ENCODE measurements around the gene MAGI2. TPM values are rescaled to one million over a fixed set of nuclear protein-coding genes. Genes with fewer than 3 reads are reported as not detected.
A peak's percentile ranks its signal among the peaks of the same experiment; 100 is the strongest.

Gene MAGI2
- total and polyA plus RNA-seq, 4 donors: 43.4 to 61.3 (median 50.1) TPM

DNA sequence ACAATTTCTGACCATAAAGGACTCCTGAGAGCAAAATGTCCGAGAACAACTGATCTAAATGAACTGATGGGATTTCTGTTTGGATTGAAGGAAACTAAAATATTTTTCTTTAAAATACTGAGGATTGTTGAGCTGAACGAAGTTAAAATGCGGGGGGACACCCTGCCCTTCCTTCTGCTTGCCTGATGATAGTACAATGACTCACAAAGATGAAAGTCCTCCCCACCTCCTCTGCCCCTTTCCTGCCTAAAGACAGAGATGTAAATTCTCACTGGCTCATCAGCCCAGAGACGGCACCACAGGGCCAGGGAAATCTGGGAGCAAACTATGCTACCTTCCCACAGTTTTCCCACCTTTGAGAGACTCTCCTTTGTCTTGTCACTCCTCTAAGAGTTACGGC, 1474.2 kb downstream of the MAGI2 start:
- DNase-seq (ENCODE audit: low read depth in 4 of 6, low spot score in 6 of 6): no peak
- no peak overlapping the region for H3K4me3 ChIP-seq (ENCODE audit: low read depth, low read length)
- WGBS (ENCODE audit: insufficient coverage): 63% methylated on average over 4 of the region's 5 CpGs
- H3K27ac ChIP-seq (ENCODE audit: low read depth, low read length): no peak overlapping the region
- H3K27me3 ChIP-seq (ENCODE audit: control insufficient read depth, insufficient read depth, low read length): no peaks in the 10 kb centered on the region
- peaks cover 1% of the 10 kb centered on the region for H3K9me3 ChIP-seq (ENCODE audit: control insufficient read depth, insufficient read depth, low read length)
- H3K36me3 ChIP-seq (ENCODE audit: control insufficient read depth, insufficient read depth, low read length): no peaks in the 10 kb centered on the region
- H3K4me1 ChIP-seq (ENCODE audit: control insufficient read depth, insufficient read depth, low read length): no peaks in the 10 kb centered on the region

DNA sequence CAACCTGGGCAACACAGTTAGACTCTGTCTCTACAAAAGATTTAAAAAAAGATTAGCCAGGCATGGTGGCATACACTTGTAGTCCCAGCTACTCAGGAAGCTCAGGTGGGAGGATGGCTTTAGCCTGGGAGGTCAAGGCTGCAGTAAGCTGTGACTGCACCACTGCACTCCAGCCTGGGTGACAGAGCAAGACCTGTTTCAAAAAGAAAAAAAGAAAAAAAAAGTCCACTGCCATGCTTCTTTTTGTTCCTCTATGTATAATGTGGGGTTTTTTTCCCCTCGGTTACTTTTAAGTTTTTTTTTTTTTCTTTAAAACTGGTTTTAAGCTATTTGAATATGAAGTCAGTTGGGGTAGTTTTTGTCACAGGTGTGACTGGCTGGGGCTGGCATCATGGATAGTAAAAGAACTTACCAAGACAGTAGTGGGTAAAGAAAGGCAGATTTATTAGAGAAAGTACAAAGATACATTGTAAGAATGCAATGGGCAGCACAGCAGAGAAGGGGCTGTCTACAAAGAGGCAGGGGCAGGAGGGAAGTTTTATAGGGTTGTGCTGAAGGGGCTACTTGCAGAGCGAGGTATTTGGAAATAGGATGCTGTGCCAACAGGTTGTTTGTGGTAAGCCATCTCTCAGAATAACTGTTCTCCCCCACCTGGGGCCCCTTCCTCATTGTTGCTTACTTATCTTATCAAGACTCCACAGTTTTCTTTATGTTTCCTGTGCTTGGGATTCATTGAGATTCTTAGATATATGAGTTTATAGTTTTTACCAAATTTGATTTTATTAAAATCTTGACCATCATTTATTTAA, 1477.6 kb downstream of the MAGI2 start:
- Histone ChIP-seq H3K4me3 (ENCODE audit: low read depth, low read length) (no peak overlapping the region), H3K4me1 (ENCODE audit: control insufficient read depth, insufficient read depth, low read length) (no peaks in the 10 kb centered on the region), H3K27me3 (ENCODE audit: control insufficient read depth, insufficient read depth, low read length) (no peaks in the 10 kb centered on the region), H3K36me3 (ENCODE audit: control insufficient read depth, insufficient read depth, low read length) (no peaks in the 10 kb centered on the region), H3K27ac (ENCODE audit: low read depth, low read length) (no peak overlapping the region), H3K9me3 (ENCODE audit: control insufficient read depth, insufficient read depth, low read length) (no peaks in the 10 kb centered on the region)
- no CpG with 5 or more reads among the region's 2 CpGs for WGBS (ENCODE audit: insufficient coverage)
- DNase-seq (ENCODE audit: low read depth in 4 of 6, low spot score in 6 of 6): no peak

DNA sequence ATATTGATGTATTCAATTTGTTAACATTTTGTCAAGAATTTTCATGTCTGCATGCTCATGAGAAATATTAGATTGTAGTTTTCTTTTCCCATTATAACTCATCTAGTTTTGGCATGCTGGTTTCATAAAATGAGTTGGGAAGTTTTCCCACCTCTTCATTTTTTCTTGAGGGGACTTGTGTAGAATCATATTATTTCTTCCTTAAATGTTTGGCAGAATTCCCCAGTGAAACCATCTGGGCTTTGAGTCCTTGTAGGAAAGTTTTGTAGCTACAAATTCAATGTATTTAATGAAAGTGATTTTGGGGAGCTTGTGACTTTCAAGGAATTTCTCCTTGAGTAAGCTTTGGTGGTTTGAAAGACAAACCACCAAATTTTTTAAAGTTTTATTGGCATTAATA, 1481.7 kb downstream of the MAGI2 start:
- Histone ChIP-seq H3K9me3 (ENCODE audit: control insufficient read depth, insufficient read depth, low read length) (no peaks in the 10 kb centered on the region), H3K27ac (ENCODE audit: low read depth, low read length) (no peak overlapping the region), H3K4me1 (ENCODE audit: control insufficient read depth, insufficient read depth, low read length) (no peaks in the 10 kb centered on the region), H3K4me3 (ENCODE audit: low read depth, low read length) (no peak overlapping the region), H3K36me3 (ENCODE audit: control insufficient read depth, insufficient read depth, low read length) (no peaks in the 10 kb centered on the region), H3K27me3 (ENCODE audit: control insufficient read depth, insufficient read depth, low read length) (no peaks in the 10 kb centered on the region)
- DNase-seq (ENCODE audit: low read depth in 4 of 6, low spot score in 6 of 6): peak in 1 of 6 donors; percentile 70

DNA sequence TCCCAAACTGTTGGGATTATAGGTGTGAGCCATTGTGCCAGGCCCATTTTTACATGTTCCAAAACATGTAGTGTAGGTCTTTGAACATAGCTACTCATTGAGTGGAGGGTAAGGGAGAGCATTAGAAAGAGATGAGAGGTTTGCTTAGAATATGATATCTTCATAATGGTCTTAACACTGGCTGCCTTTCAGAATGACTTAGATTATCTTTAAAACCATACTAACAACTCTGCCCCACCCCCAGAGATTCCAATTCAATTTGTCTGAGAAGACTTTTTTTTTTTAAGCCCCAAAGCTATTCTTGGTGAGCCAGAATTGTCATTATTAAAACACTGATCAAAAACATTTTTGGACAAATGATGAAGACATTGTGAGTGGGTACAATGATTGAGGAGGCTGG, 1486.0 kb downstream of the MAGI2 start:
- H3K27me3 ChIP-seq (ENCODE audit: control insufficient read depth, insufficient read depth, low read length): no peaks in the 10 kb centered on the region
- no peaks in the 10 kb centered on the region for H3K9me3 ChIP-seq (ENCODE audit: control insufficient read depth, insufficient read depth, low read length)
- DNase-seq (ENCODE audit: low read depth in 4 of 6, low spot score in 6 of 6): no peak

More for the DNA sequence above, 1486.0 kb downstream of the MAGI2 start:
- no peaks in the 10 kb centered on the region for H3K4me1 ChIP-seq (ENCODE audit: control insufficient read depth, insufficient read depth, low read length)
- no peaks in the 10 kb centered on the region for H3K36me3 ChIP-seq (ENCODE audit: control insufficient read depth, insufficient read depth, low read length)
- no peak overlapping the region for H3K4me3 ChIP-seq (ENCODE audit: low read depth, low read length)
- no peak overlapping the region for H3K27ac ChIP-seq (ENCODE audit: low read depth, low read length)

Small RNA genes lying within 50 kb of the gene (small RNA-seq; reads per million reads assigned to genes)
- not detected for gene RNU6-337P (ENCODE audit: low replicate concordance)
- not detected for gene RNU6-530P (ENCODE audit: low replicate concordance)

Measured in spinal cord (tissue), 10 donors.